HG02840 (cell line): Measurements from ENCODE around the gene DLG1.
"Not testable (repeated sequence)": the region's sequence is repeated elsewhere in the genome, so short reads cannot be mapped to it uniquely, and the experiment has no call there.

Experiments
- ATAC-seq: cut with Tn5 transposase; IDR thresholded peaks from one replicate; pipeline ENCODE4 v1.9.1; 2021; ENCODE audit warnings: mild to moderate bottlenecking, moderate library complexity, moderate number of reproducible peaks; ENCODE audit not compliant: unreplicated experiment, low FRiP score

DLG1 gene

GRCh38 chr3:197040658-197041057 is 257.8 kb downstream of the DLG1 start:
- no peak for ATAC-seq

GRCh38 chr3:197038679-197039462 is 259.5 kb downstream of the DLG1 start:
- ATAC-seq, result no peak

GRCh38 chr3:197035577-197035976 is 262.8 kb downstream of the DLG1 start:
- ATAC-seq, result no peak

- ATAC-seq, result not testable (repeated sequence)
Observed at GRCh38 chr3:197034778-197035177, 263.6 kb downstream of the DLG1 start.

DNA sequence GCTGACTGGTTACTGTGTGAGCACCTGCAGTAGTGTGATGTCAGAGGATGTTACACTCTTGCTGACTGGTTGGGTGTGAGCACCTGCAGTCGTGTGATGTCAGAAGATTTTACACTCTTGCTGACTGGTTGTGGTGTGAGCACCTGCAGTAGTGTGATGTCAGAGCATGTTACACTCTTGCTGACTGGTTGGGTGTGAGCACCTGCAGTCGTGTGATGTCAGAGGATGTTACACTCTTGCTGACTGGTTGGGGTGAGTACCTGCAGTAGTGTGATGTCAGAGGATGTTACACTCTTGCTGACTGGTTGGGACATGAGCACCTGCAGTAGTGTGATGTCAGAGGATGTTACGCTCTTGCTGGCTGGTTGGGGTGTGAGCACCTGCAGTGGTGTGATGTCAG is 264.6 kb downstream of the DLG1 start:
- ATAC-seq, result not testable (repeated sequence)

GRCh38 chr3:197031315-197032285 is 266.8 kb downstream of the DLG1 start:
- no peak for ATAC-seq

GRCh38 chr3:197030379-197031314 is 267.8 kb downstream of the DLG1 start:
- ATAC-seq, result no peak

DNA sequence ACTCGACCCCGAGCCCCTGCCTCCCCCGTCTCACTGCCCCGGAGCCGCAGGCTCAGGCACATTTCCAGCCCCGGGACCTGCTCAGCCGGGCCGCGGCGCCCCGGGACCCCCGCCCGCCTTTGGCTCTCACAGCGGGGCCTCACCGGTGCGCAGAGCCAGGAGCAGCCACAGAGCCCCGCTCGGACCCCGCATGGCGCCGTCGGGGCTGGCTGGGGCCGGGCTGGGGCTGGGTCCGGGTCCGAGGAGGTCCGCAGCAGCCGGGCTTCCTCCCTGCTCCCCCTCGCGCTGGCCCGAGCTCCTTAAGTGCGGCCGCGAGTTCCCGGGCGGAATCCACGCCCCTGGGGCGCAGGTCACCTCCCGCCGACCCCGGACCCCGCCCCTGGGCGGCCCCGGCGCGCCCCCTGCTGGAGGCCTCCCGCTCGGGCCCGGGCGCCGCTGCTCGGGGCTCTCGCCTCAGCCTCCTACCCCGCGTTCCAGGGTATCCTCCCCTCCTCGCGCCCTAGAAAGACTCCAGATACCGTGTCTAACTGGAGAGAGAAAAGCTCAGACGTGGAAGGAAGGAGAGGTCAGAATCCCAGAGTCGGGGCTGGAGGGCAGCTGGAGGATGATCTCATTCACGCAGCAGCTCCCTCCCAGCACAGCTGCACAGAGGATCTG is 268.8 kb downstream of the DLG1 start, which contains the start of gene MELTF:
MELTF (minus strand) TSS at position 307 of the 657 bp plus-strand sequence; CDS start at position 192, 115 bp downstream.
- ATAC-seq, result peak; percentile 73

DNA sequence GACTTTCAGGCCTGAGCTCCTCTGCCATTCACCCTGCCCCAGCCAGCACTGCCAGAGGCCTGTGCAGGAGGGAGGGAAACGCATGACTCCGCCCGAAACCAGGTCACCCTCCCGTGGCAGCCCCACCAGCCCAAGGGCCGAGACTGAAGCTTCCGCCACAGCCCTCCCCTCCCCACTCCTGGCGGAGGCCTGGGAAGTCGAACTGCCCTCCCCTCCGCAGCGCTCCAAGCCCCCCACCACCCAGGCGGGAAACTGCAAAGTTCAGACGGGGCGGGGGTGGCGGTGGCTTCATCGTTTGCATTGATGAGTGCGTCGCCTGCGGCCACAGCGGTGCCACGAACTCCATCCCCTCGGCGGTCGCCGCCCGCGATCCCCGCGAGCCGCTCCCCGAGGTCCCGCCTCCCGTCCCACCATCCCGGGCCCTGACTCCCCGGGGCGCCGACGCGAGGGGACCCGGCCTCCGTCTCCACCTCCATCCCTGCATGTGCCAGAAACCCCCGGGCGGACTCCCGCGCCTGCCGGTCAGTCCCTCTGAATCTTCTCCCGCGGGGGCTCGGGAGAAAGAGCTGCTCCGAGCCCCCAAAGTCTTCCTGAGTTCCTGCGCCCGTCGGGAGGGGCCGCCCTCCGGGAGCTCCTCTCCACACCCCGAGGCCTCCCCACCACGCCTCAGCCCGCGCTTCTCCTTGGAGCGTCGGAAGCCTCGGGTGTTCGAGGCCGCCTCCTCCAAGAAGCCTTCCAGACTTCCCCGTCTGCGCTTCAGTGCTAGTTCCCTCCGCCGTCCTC is 269.5 kb downstream of the DLG1 start:
- ATAC-seq, result peak; percentile 3

- no peak for ATAC-seq
Observed at GRCh38 chr3:197027896-197028727, 270.3 kb downstream of the DLG1 start.

DNA sequence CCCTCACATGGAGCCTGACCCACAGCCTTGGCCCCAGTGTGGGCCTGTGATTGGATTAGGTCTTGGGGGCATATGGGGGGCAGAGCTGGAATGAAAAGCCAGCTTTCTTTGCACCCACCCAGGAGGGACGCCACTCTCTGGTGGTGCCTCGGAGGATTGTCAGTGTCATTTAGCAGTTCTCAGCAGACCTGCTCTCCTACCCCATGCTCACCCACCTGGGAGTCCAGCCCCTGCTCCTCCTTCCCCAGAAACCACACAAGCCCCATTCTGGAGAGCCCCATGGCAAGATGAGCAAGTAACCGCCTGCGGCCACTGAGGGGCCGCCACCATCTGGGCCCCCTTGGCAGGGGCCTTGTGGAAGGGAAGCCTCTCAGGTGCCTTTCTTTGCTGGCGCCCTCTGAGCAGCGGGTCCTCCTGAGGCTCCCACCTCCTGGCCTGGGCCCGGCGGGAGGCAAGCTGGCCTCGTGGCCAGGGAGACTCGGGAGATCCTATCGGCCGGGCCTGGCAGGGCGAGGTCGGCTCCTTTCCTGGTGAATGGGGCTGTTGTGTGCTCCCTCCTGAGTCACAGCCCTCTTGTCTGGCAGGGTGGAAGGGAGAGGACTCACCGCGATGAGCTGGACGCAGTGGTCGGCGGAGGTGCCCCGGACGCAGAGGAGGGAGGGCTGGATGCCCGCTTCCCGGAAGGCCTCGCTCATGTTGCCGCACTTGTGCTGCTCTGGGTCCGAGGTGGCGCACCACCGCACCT is 271.1 kb downstream of the DLG1 start:
- no peak for ATAC-seq

GRCh38 chr3:197026481-197026866 is 271.9 kb downstream of the DLG1 start:
- no peak for ATAC-seq

GRCh38 chr3:197025736-197026480 is 272.5 kb downstream of the DLG1 start:
- ATAC-seq, result no peak

DNA sequence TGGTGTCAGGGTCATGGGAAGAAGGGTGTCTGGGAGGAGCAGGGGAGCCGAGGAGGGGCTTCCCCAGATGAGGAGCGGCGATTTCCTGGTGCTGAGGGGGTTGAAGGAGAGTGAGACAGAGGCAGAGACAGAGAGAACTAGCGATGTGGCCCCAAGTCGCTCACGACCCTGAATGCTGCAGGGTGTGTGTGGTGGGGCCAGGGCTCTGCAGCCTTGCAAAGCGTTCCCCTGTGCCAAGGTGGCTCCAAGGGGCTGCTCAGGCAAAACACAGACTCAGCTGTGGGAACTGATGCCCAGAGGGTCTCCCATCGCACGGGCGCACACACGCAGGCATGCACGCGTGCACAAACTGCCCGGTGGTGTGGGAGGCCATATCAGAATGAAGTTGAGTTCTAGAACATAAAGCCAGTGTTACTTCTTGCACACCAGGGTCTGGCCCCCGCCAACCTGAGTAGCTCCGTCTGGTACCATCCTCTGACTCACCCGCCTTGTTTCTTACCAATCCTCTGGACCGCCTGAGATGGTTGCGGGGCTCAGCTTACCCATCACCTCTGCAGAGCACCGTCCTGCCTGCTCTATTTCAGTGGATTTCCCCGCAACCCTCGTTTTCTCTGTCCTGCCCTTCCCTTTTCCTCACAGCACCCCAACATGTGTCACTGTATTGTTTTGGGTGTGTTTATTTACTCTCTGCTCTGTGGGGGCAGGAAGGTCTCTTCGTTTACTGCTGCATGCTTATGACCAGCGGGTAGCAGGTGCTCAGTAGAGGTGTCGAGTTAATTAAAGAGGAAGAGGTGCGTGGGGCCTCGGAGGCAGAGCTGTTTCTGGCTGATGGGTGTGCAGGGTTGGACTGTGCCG is 273.3 kb downstream of the DLG1 start:
- no peak for ATAC-seq

GRCh38 chr3:197023998-197024651 is 274.3 kb downstream of the DLG1 start:
- no peak for ATAC-seq
